ENCODE measurements around the gene FFAR1. TPM values are rescaled to one million over a fixed set of nuclear protein-coding genes. Genes with fewer than 3 reads are reported as not detected.

Gene FFAR1
- total and polyA plus RNA-seq, 2 donors (not counting 3 experiments of a cell fraction or from before 2014, with no cell fraction given) = not detected

GRCh38 chr19:35320065-35320713 is 27.5 kb upstream of the FFAR1 start:
- POLR2A ChIA-PET = no interaction called here

More at GRCh38 chr19:35320065-35320713, 27.5 kb upstream of the FFAR1 start:
- Histone ChIP-seq H2AFZ (ENCODE audit: low read depth, low read length) (no peak overlapping the region), H3K4me1 (ENCODE audit: control insufficient read depth, extremely low read depth, insufficient read depth, low read length) (peaks cover 5% of the 10 kb centered on the region), H3K4me3 (replicated peaks in 1 of 3; ENCODE audit: insufficient read depth in 1 of 3, low read depth in 1 of 3, low read length in 3 of 3) (no peak overlapping the region), H3K9me1 (replicated peaks; ENCODE audit: control insufficient read depth, extremely low read depth, insufficient read depth, low read length) (no peaks in the 10 kb centered on the region), H3K79me2 (ENCODE audit: control insufficient read depth, insufficient read depth, low read length) (no peaks in the 10 kb centered on the region), H3K9me3 (replicated peaks; ENCODE audit: control insufficient read depth, insufficient read depth, low read length) (no peaks in the 10 kb centered on the region), H3K27ac (ENCODE audit: insufficient read depth, low read depth, low read length) (no peak overlapping the region), H4K20me1 (replicated peaks; ENCODE audit: control insufficient read depth, extremely low read depth, insufficient read depth, low read length) (no peaks in the 10 kb centered on the region), H3K36me3 (ENCODE audit: control insufficient read depth in 2 of 2, extremely low read depth in 1 of 2, insufficient read depth in 2 of 2, low read length in 2 of 2) (no peaks in the 10 kb centered on the region), H3K9ac (replicated peaks; ENCODE audit: extremely low read depth, insufficient read depth, low read length) (no peak overlapping the region), H3K4me2 (ENCODE audit: insufficient read depth, low read length) (no peak overlapping the region), H3K27me3 (ENCODE audit: control insufficient read depth in 2 of 2, insufficient read depth in 2 of 2, low read length in 2 of 2) (peaks cover 1 to 8% of the 10 kb centered on the region in 2 experiments)
- TF ChIP-seq POLR2AphosphoS5 (IDR thresholded peaks at IDR 0.05; ENCODE audit: insufficient read depth, low read depth, low read length) (no peak), JUN (IDR thresholded peaks at IDR 0.05; ENCODE audit: borderline replicate concordance, insufficient read depth, insufficient read length, low read depth) (no peak), EZH2 (IDR thresholded peaks at IDR 0.05; ENCODE audit: borderline replicate concordance, low read depth, low read length, severe bottlenecking) (no peak), POLR2A (IDR thresholded peaks at IDR 0.05; ENCODE audit: low read depth, low read length) (no peak), CTCF (IDR thresholded peaks at IDR 0.05; ENCODE audit: extremely low read depth in 1 of 2, insufficient read depth in 1 of 2, low read depth in 1 of 2, low read length in 2 of 2) (no peak), FOS (IDR thresholded peaks at IDR 0.05; ENCODE audit: borderline replicate concordance, insufficient read depth, low read length) (no peak)
- intact Hi-C loops (cut with micrococcal nuclease) = no loop called here
- FAIRE-seq = no peak
- CTCF ChIA-PET = interaction anchor here (0.6 to 2.3 kb wide), 2 partner anchors 33 to 253 kb away, joined by 5 to 9 read pairs; no protein-coding TSS in a partner anchor
- no peak for DNase-seq (ENCODE audit: low read depth, low spot score)
- BruUV-seq (replicated peaks) = no TSS peak
- dilution Hi-C loops (cut with MboI; ENCODE audit: extremely low pct_ligation_motif_present, low sequenced_read_pairs) = no loop called here
